ENCODE data around the gene C4orf50.
"Not testable (repeated sequence)": the region's sequence is repeated elsewhere in the genome, so short reads cannot be mapped to it uniquely, and the experiment has no call there.

The C4orf50 gene

GRCh38 chr4:5887361-5888221 is 130.6 kb downstream of the C4orf50 start:
- no peak for DNase-seq

- no peak for DNase-seq
Measured at GRCh38 chr4:5887011-5887360, 131.2 kb downstream of the C4orf50 start.

GRCh38 chr4:5885733-5886132 is 132.5 kb downstream of the C4orf50 start:
- no peak for DNase-seq

- no peak for DNase-seq
Measured at GRCh38 chr4:5884796-5885195, 133.4 kb downstream of the C4orf50 start.

- DNase-seq: no peak
Measured at GRCh38 chr4:5883916-5884315, 134.3 kb downstream of the C4orf50 start.

- DNase-seq: no peak
Measured at GRCh38 chr4:5882947-5883346, 135.3 kb downstream of the C4orf50 start.

- no peak for DNase-seq
Measured at GRCh38 chr4:5881340-5881739, 136.9 kb downstream of the C4orf50 start.

GRCh38 chr4:5878359-5878758 is 139.9 kb downstream of the C4orf50 start:
- no peak for DNase-seq

GRCh38 chr4:5877392-5877791 is 140.8 kb downstream of the C4orf50 start:
- no peak for DNase-seq

GRCh38 chr4:5874811-5875449 is 143.3 kb downstream of the C4orf50 start:
- no peak for DNase-seq

GRCh38 chr4:5870701-5871100 is 147.5 kb downstream of the C4orf50 start:
- DNase-seq: no peak

- DNase-seq: no peak
Measured at GRCh38 chr4:5869966-5870619, 148.1 kb downstream of the C4orf50 start.

- DNase-seq: no peak
Measured at GRCh38 chr4:5867866-5868265, 150.4 kb downstream of the C4orf50 start.

- no peak for DNase-seq
Measured at GRCh38 chr4:5866841-5867813, 151.1 kb downstream of the C4orf50 start.

- peak in 1 of 4 experiments; percentile 6 for DNase-seq
Measured at GRCh38 chr4:5865896-5866599, 152.2 kb downstream of the C4orf50 start.

- DNase-seq: peak in 1 of 4 experiments; percentile 1
Measured at GRCh38 chr4:5863461-5864113, 154.6 kb downstream of the C4orf50 start.

- no peak for DNase-seq
Measured at GRCh38 chr4:5858020-5858769, 160.0 kb downstream of the C4orf50 start.

- no peak for DNase-seq
Measured at GRCh38 chr4:5857199-5857598, 161.0 kb downstream of the C4orf50 start.

GRCh38 chr4:5856362-5856761 is 161.9 kb downstream of the C4orf50 start:
- DNase-seq: not testable (repeated sequence)

GRCh38 chr4:5854929-5855328 is 163.3 kb downstream of the C4orf50 start:
- no peak for DNase-seq
